COLO668 (cell line): Measurements from ENCODE around the gene KIF2A.
A peak's percentile ranks its signal among the peaks of the same experiment; 100 is the strongest.

Experiments used
- DNase-seq: peaks from one replicate; lab custom pipeline; 2025; ENCODE audit not compliant: unreplicated experiment; lab: John Stamatoyannopoulos, UW

The KIF2A gene

GRCh38 chr5:62327138-62328053 is 21.4 kb downstream of the KIF2A start:
- no peak for DNase-seq

- no peak for DNase-seq
Measured at GRCh38 chr5:62328772-62329491, 22.9 kb downstream of the KIF2A start.

- no peak for DNase-seq
Measured at GRCh38 chr5:62330302-62330701, 24.3 kb downstream of the KIF2A start.

- DNase-seq: no peak
Measured at GRCh38 chr5:62331921-62332320, 25.9 kb downstream of the KIF2A start.

GRCh38 chr5:62333250-62333794 is 27.3 kb downstream of the KIF2A start:
- DNase-seq: no peak

- no peak for DNase-seq
Measured at GRCh38 chr5:62334082-62334481, 28.1 kb downstream of the KIF2A start.

- no peak for DNase-seq
Measured at GRCh38 chr5:62340392-62340791, 34.4 kb downstream of the KIF2A start.

- no peak for DNase-seq
Measured at GRCh38 chr5:62340979-62341378, 35.0 kb downstream of the KIF2A start.

GRCh38 chr5:62341783-62342475 is 35.9 kb downstream of the KIF2A start:
- DNase-seq: no peak

- no peak for DNase-seq
Measured at GRCh38 chr5:62342476-62342837, 36.5 kb downstream of the KIF2A start.

GRCh38 chr5:62343428-62343827 is 37.4 kb downstream of the KIF2A start:
- DNase-seq: no peak

- no peak for DNase-seq
Measured at GRCh38 chr5:62346748-62347147, 40.7 kb downstream of the KIF2A start.

GRCh38 chr5:62347928-62348327 is 41.9 kb downstream of the KIF2A start:
- DNase-seq: no peak

- no peak for DNase-seq
Measured at GRCh38 chr5:62348723-62349481, 42.9 kb downstream of the KIF2A start.

- peak; percentile 1 for DNase-seq
Measured at GRCh38 chr5:62354028-62354874, 48.2 kb downstream of the KIF2A start.

- no peak for DNase-seq
Measured at GRCh38 chr5:62362701-62363100, 56.7 kb downstream of the KIF2A start.

GRCh38 chr5:62369039-62369438 is 63.0 kb downstream of the KIF2A start:
- DNase-seq: no peak

- no peak for DNase-seq
Measured at GRCh38 chr5:62371409-62371808, 65.4 kb downstream of the KIF2A start.

- DNase-seq: no peak
Measured at GRCh38 chr5:62372600-62372999, 66.6 kb downstream of the KIF2A start.

- no peak for DNase-seq
Measured at GRCh38 chr5:62373382-62373781, 67.4 kb downstream of the KIF2A start.
